Natural killer cell (primary cell): ENCODE measurements around the gene SLC25A48. TPM values are rescaled to one million over a fixed set of nuclear protein-coding genes. Genes with fewer than 3 reads are reported as not detected.
A peak's percentile ranks its signal among the peaks of the same experiment; 100 is the strongest.

Experiments
- ATAC-seq, 3 donors: fragments of 150-1000 bp in 2 of 3; fragments of 200-7000 bp in 1 of 3; cut with Tn5 transposase; 1 replicate in 1 of 3; 2 replicates in 2 of 3; pipeline ENCODE4 v1.10.0; 2021; ENCODE audit warnings: mild to moderate bottlenecking in 2 of 3, moderate library complexity in 2 of 3
- DNase-seq, 2 donors: peaks; one replicate each; pipeline versions ENCODE4 v3.0.0 to v3.0.0-alpha.2; 2013 to 2021; ENCODE audit warnings: mixed read lengths in 1 of 2
- H3K27ac ChIP-seq: one replicate; pipeline ENCODE4 v1.5.1; 2013; ENCODE audit warnings: mild to moderate bottlenecking, low read length
- H3K27me3 ChIP-seq: one replicate; pipeline ENCODE4 v1.6.1; 2013; ENCODE audit warnings: low read length; ENCODE audit not compliant: control insufficient read depth, insufficient read depth
- H3K36me3 ChIP-seq: one replicate; pipeline ENCODE4 v1.6.1; 2013; ENCODE audit warnings: low read length; ENCODE audit not compliant: control insufficient read depth, insufficient read depth
- H3K4me1 ChIP-seq: one replicate; pipeline ENCODE4 v1.6.1; 2013; ENCODE audit warnings: low read length; ENCODE audit not compliant: control insufficient read depth, insufficient read depth
- H3K4me3 ChIP-seq: one replicate; pipeline ENCODE4 v1.5.1; 2013; ENCODE audit warnings: low read length
- H3K9me3 ChIP-seq: one replicate; pipeline ENCODE4 v1.6.1; 2013; ENCODE audit warnings: low read length; ENCODE audit not compliant: control insufficient read depth, insufficient read depth
- H3K27ac Mint-ChIP-seq, 2 donors: one replicate each; pipeline ENCODE4 v1.8.0; 2022; ENCODE audit warnings: mild to moderate bottlenecking in 2 of 2, mixed read lengths in 2 of 2, moderate library complexity in 1 of 2
- H3K27me3 Mint-ChIP-seq, 2 donors: one replicate each; pipeline ENCODE4 v1.8.0; 2022; ENCODE audit warnings: low read depth in 2 of 2, mixed read lengths in 2 of 2
- H3K36me3 Mint-ChIP-seq: one replicate; pipeline ENCODE4 v1.8.0; 2022; ENCODE audit warnings: mixed read lengths
- H3K4me1 Mint-ChIP-seq, 2 donors: one replicate each; pipeline ENCODE4 v1.8.0; 2022; ENCODE audit warnings: mixed read lengths in 2 of 2
- H3K4me3 Mint-ChIP-seq: one replicate; pipeline ENCODE4 v1.8.0; 2022; ENCODE audit warnings: mild to moderate bottlenecking, moderate library complexity, mixed read lengths
- H3K9me3 Mint-ChIP-seq, 2 donors: one replicate each; pipeline ENCODE4 v1.8.0; 2022; ENCODE audit warnings: mixed read lengths in 2 of 2
- WGBS: methylation state at CpG from one replicate; pipeline ENCODE4 v1.1.7; 2013; ENCODE audit warnings: missing lambda C conversion rate; ENCODE audit not compliant: insufficient coverage; 5-methylcytosine and 5-hydroxymethylcytosine counted together
- intact Hi-C: fragments of 100-400 bp; cut with micrococcal nuclease; formaldehyde crosslinking; loops from one replicate; pipeline ENCODE4 v1.14.2; 2022
- total RNA-seq, 4 donors: library from RNA; stranded (reverse); fragments of 120-200 nt in 1 of 4; gene quantifications; one replicate each; pipeline versions ENCODE4 v1.2.3 to v1.2.4, GENCODE V29; 2013 to 2022
- TF ChIP-seq, protein P1 (sequence below): fragments of 200-600 bp; IDR thresholded peaks from one replicate; pipeline ENCODE4 v1.8.0; 2022; ENCODE audit warnings: antibody characterized with exemption

The SLC25A48 gene
- total RNA-seq, 3 donors from 2014 or later (not counting 1 experiment from before 2014, with no cell fraction given) = not detected

- H3K4me3 Mint-ChIP-seq = no peak overlapping the region
- DNase-seq (no peak), ATAC-seq (no peak)
- Histone ChIP-seq H3K4me3 (no peak overlapping the region), H3K27me3 (no peaks in the 10 kb centered on the region), H3K9me3 (no peaks in the 10 kb centered on the region), H3K27ac (no peak overlapping the region), H3K4me1 (no peaks in the 10 kb centered on the region), H3K36me3 (no peaks in the 10 kb centered on the region)
- peaks cover 0 to 3% of the 10 kb centered on the region in 2 donors for H3K4me1 Mint-ChIP-seq
- intact Hi-C loops = no loop called here
- H3K36me3 Mint-ChIP-seq = no peaks in the 10 kb centered on the region
- H3K27me3 Mint-ChIP-seq = peaks cover 19 to 35% of the 10 kb centered on the region in 2 donors
- 86% methylated on average over 7 of the region's 7 CpGs for WGBS
- TF ChIP-seq, protein P1, sequence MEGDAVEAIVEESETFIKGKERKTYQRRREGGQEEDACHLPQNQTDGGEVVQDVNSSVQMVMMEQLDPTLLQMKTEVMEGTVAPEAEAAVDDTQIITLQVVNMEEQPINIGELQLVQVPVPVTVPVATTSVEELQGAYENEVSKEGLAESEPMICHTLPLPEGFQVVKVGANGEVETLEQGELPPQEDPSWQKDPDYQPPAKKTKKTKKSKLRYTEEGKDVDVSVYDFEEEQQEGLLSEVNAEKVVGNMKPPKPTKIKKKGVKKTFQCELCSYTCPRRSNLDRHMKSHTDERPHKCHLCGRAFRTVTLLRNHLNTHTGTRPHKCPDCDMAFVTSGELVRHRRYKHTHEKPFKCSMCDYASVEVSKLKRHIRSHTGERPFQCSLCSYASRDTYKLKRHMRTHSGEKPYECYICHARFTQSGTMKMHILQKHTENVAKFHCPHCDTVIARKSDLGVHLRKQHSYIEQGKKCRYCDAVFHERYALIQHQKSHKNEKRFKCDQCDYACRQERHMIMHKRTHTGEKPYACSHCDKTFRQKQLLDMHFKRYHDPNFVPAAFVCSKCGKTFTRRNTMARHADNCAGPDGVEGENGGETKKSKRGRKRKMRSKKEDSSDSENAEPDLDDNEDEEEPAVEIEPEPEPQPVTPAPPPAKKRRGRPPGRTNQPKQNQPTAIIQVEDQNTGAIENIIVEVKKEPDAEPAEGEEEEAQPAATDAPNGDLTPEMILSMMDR = no peak
- no peak overlapping the region for H3K27ac Mint-ChIP-seq
- H3K9me3 Mint-ChIP-seq = no peaks in the 10 kb centered on the region
These were observed 5.3 kb upstream of the SLC25A48 start for GRCh38 chr5:135829179-135829578.

DNA sequence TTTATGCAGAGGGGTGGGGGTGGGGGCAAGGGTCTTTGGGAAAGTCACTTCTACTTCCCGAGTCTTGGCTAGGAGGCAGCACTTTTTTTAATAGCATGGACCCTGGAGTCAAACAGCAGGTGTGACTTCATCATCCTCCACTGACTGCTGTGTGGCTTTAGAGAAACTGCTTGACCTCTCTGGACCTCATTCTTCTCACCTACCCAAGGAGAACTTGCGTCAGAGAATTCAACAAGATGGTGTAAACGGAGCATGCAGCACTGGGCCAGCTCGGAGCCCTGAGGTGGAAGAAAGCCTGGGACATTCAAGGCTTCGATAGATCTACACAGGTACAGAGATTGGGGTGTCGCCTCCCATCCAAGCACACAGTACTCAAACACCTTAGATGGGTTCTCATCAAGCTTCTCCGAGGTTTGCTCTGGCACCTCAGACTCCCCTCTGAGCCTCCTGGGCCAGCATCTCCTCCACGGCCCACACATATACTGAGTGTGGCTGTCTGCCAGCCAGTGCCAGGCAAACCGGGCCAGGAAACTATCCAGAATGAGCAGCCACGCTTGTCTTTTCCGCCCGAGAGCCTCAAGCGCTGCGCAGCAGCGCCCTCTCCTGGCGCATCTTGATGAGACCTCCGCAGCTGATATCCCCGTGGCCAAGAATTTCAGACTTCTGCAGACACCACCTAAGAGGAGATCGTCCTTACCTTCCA, 4.6 kb upstream of the SLC25A48 start:
- WGBS = 30% methylated on average over 19 of the region's 19 CpGs
- intact Hi-C loops = no loop called here

GRCh38 chr5:135830384-135830700, 4.1 kb upstream of the SLC25A48 start:
- 60% methylated on average over 3 of the region's 3 CpGs for WGBS
- Histone ChIP-seq H3K27me3 (peaks cover 2% of the 10 kb centered on the region), H3K4me1 (no peaks in the 10 kb centered on the region), H3K36me3 (no peaks in the 10 kb centered on the region), H3K9me3 (no peaks in the 10 kb centered on the region), H3K27ac (no peak overlapping the region), H3K4me3 (no peak overlapping the region)
- no peaks in the 10 kb centered on the region for H3K9me3 Mint-ChIP-seq
- ATAC-seq (no peak), DNase-seq (no peak)
- peaks cover 21 to 38% of the 10 kb centered on the region in 2 donors for H3K27me3 Mint-ChIP-seq
- no peak overlapping the region for H3K4me3 Mint-ChIP-seq
- H3K36me3 Mint-ChIP-seq = no peaks in the 10 kb centered on the region
- H3K4me1 Mint-ChIP-seq = peaks cover 0 to 5% of the 10 kb centered on the region in 2 donors
- no peak overlapping the region for H3K27ac Mint-ChIP-seq
- TF ChIP-seq, protein P1 = no peak
- intact Hi-C loops = no loop called here

More for the DNA sequence above, 4.6 kb upstream of the SLC25A48 start:
- Histone ChIP-seq H3K27ac (no peak overlapping the region), H3K27me3 (peaks cover 2% of the 10 kb centered on the region), H3K9me3 (no peaks in the 10 kb centered on the region), H3K36me3 (no peaks in the 10 kb centered on the region), H3K4me3 (no peak overlapping the region), H3K4me1 (no peaks in the 10 kb centered on the region)
- H3K27me3 Mint-ChIP-seq = peaks cover 21 to 38% of the 10 kb centered on the region in 2 donors
- no peak overlapping the region for H3K4me3 Mint-ChIP-seq
- H3K27ac Mint-ChIP-seq = no peak overlapping the region
- DNase-seq = peak in 1 of 2 donors; percentile 23
- ATAC-seq = peak in 1 of 3 donors; percentile 57
- TF ChIP-seq, protein P1 = no peak
- peaks cover 0 to 5% of the 10 kb centered on the region in 2 donors for H3K4me1 Mint-ChIP-seq
- H3K9me3 Mint-ChIP-seq = no peaks in the 10 kb centered on the region
- H3K36me3 Mint-ChIP-seq = no peaks in the 10 kb centered on the region

GRCh38 chr5:135830876-135831275, 3.6 kb upstream of the SLC25A48 start:
- Mint-ChIP-seq H3K4me1 (peaks cover 0 to 5% of the 10 kb centered on the region in 2 donors), H3K27me3 (peaks cover 21 to 38% of the 10 kb centered on the region in 2 donors), H3K4me3 (no peak overlapping the region), H3K36me3 (no peaks in the 10 kb centered on the region), H3K9me3 (no peaks in the 10 kb centered on the region), H3K27ac (no peak overlapping the region)
- Histone ChIP-seq H3K4me3 (no peak overlapping the region), H3K9me3 (no peaks in the 10 kb centered on the region), H3K36me3 (no peaks in the 10 kb centered on the region), H3K4me1 (no peaks in the 10 kb centered on the region), H3K27me3 (peaks cover 2% of the 10 kb centered on the region), H3K27ac (no peak overlapping the region)
- no peak for ATAC-seq
- intact Hi-C loops = no loop called here
- DNase-seq = no peak
- TF ChIP-seq, protein P1 = no peak
- 63% methylated on average over 4 of the region's 4 CpGs for WGBS
